HCT116 (cell line): ENCODE data around the gene TIPARP. TPM values are rescaled to one million over a fixed set of nuclear protein-coding genes. Genes with fewer than 3 reads are reported as not detected.

Source experiments
- ATAC-seq: fragments of 200-7000 bp; cut with Tn5 transposase; 2 replicates; pipeline ENCODE4 v1.9.1; 2020; ENCODE audit warnings: mild to moderate bottlenecking, moderate library complexity
- BruUV-seq: library from RNA; stranded (reverse); fragments of 400-500 nt; replicated peaks from 2 replicates; lab custom pipeline; 2021; lab: Mats Ljungman, UMichigan
- CTCF ChIA-PET: fragments of 300-600 bp; sonication (Branson Sonifier 250); formaldehyde crosslinking; loops from one replicate; lab custom pipeline; 2021; ENCODE audit warnings: antibody characterized with exemption; lab: Charles Lee
- POLR2A ChIA-PET: fragments of 300-600, 350-600 bp; sonication (Branson Sonifier 250); formaldehyde crosslinking; loops from one replicate; lab custom pipeline; 2021; ENCODE audit warnings: antibody characterized with exemption; lab: Charles Lee
- RAD21 ChIA-PET, 2 experiments: fragments of 300-600 bp; sonication (Branson Sonifier 250); formaldehyde crosslinking; loops; one replicate each; lab custom pipeline; 2023; ENCODE audit warnings: low total read pairs in 2 of 2; ENCODE audit not compliant: uncharacterized antibody in 2 of 2, unreplicated experiment in 2 of 2, low non-redundant PET in 1 of 2; lab: Charles Lee
- DNase-seq: peaks from one replicate; pipeline ENCODE4 v3.0.0-alpha.2; 2010; ENCODE audit warnings: low read depth, low spot score
- H2AFZ ChIP-seq: fragments of 200-600 bp; shearing (Covaris generic), sonication (generic); 2 replicates; pipeline ENCODE4 v1.6.1; 2017; ENCODE audit warnings: low read depth, mixed run types, mixed read lengths, antibody characterized with exemption, low read length; ENCODE audit not compliant: poor library complexity, severe bottlenecking
- H3K27ac ChIP-seq: 2 replicates; pipeline ENCODE4 v1.5.1; 2012; ENCODE audit warnings: low read depth, low read length
- H3K27me3 ChIP-seq: fragments of 200-600 bp; sonication (generic); 2 replicates; pipeline ENCODE4 v1.6.1; 2016; ENCODE audit warnings: mixed run types, low read length, mixed read lengths; ENCODE audit not compliant: insufficient read depth
- H3K36me3 ChIP-seq, 2 experiments: fragments of 200-500 bp in 1 of 2; fragments of 200-600 bp in 1 of 2; sonication (Bioruptor generic) in 1 of 2; sonication (generic) in 1 of 2; 2 replicates each; pipeline versions ENCODE4 v1.5.1 to v1.6.1; 2014 to 2016; ENCODE audit warnings: low read length in 2 of 2, inconsistent platforms in 1 of 2, mixed read lengths in 1 of 2, mixed run types in 1 of 2; ENCODE audit not compliant: insufficient read depth in 2 of 2, control insufficient read depth in 1 of 2
- H3K4me1 ChIP-seq, 2 experiments: fragments of 200-600 bp in 1 of 2; sonication (generic) in 1 of 2; 2 replicates each; pipeline versions ENCODE4 v1.5.1 to v1.6.1; 2012 to 2017; ENCODE audit warnings: low read length in 2 of 2, inconsistent platforms in 1 of 2, mild to moderate bottlenecking in 1 of 2, mixed read lengths in 1 of 2, mixed run types in 1 of 2, moderate library complexity in 1 of 2; ENCODE audit not compliant: insufficient read depth in 2 of 2, control insufficient read depth in 1 of 2
- H3K4me2 ChIP-seq: fragments of 200-600 bp; sonication (generic); 2 replicates; pipeline ENCODE4 v1.6.1; 2017; ENCODE audit warnings: mixed run types, low read length, mixed read lengths
- H3K4me3 ChIP-seq, 2 experiments: fragments of 200-600 bp in 1 of 2; sonication (generic) in 1 of 2; replicated peaks in 1 of 2; 2 replicates each; pipeline ENCODE4 v1.5.1; 2011 to 2016; ENCODE audit warnings: low read length in 2 of 2, control low read depth in 1 of 2, low read depth in 1 of 2, mild to moderate bottlenecking in 1 of 2, mixed read lengths in 1 of 2, mixed run types in 1 of 2
- H3K79me2 ChIP-seq: fragments of 200-600 bp; sonication (generic); 2 replicates; pipeline ENCODE4 v1.6.1; 2017; ENCODE audit warnings: mild to moderate bottlenecking, mixed run types, low read length, moderate library complexity, mixed read lengths; ENCODE audit not compliant: insufficient read depth
- H3K9ac ChIP-seq: fragments of 200-600 bp; sonication (generic); 2 replicates; pipeline ENCODE4 v1.6.1; 2016; ENCODE audit warnings: low read length, mixed read lengths
- H3K9me2 ChIP-seq: fragments of 200-600 bp; sonication (generic), shearing (Covaris generic); 2 replicates; pipeline ENCODE4 v1.6.1; 2017; ENCODE audit warnings: mixed run types, mild to moderate bottlenecking, moderate library complexity; ENCODE audit not compliant: insufficient read depth
- H3K9me3 ChIP-seq, 2 experiments: fragments of 200-500 bp in 1 of 2; fragments of 200-600 bp in 1 of 2; sonication (Bioruptor generic) in 1 of 2; sonication (generic) in 1 of 2; 2 replicates each; pipeline ENCODE4 v1.6.1; 2014 to 2017; ENCODE audit warnings: low read length in 2 of 2, mixed read lengths in 2 of 2, inconsistent platforms in 1 of 2, low read depth in 1 of 2, mild to moderate bottlenecking in 1 of 2, mixed run types in 1 of 2, moderate library complexity in 1 of 2; ENCODE audit not compliant: control insufficient read depth in 1 of 2, insufficient read depth in 1 of 2
- H4K20me1 ChIP-seq: fragments of 200-600 bp; sonication (generic), shearing (Covaris generic); 2 replicates; pipeline ENCODE4 v1.6.1; 2017; ENCODE audit warnings: mixed run types, mild to moderate bottlenecking, moderate library complexity; ENCODE audit not compliant: insufficient read depth
- ATF3 ChIP-seq: IDR thresholded peaks from 2 replicates; pipeline ENCODE4 v1.6.1; 2012
- CEBPB ChIP-seq: IDR thresholded peaks from 2 replicates; pipeline ENCODE4 v1.6.1; 2012; ENCODE audit warnings: low read depth
- EGR1 ChIP-seq: IDR thresholded peaks from 2 replicates; pipeline ENCODE4 v1.6.1; 2012; ENCODE audit warnings: low read depth
- EZH2 ChIP-seq: fragments of 200-600 bp; sonication (generic); IDR thresholded peaks from 2 replicates; pipeline ENCODE4 v1.6.1; 2017; ENCODE audit warnings: antibody characterized with exemption, mixed run types
- FOSL1 ChIP-seq: IDR thresholded peaks from 2 replicates; pipeline ENCODE4 v1.6.1; 2012; ENCODE audit warnings: low read depth
- JUND ChIP-seq: IDR thresholded peaks from 2 replicates; pipeline ENCODE4 v1.6.1; 2012
- RAD21 ChIP-seq: IDR thresholded peaks from 2 replicates; pipeline ENCODE4 v1.6.1; 2012; ENCODE audit warnings: low read depth, mild to moderate bottlenecking
- SIN3A ChIP-seq: IDR thresholded peaks from 2 replicates; pipeline ENCODE4 v1.6.1; 2012; ENCODE audit warnings: low read depth
- SP1 ChIP-seq: IDR thresholded peaks from 2 replicates; pipeline ENCODE4 v1.6.1; 2012; ENCODE audit warnings: low read depth
- SRF ChIP-seq: IDR thresholded peaks from 2 replicates; pipeline ENCODE4 v1.6.1; 2012; ENCODE audit warnings: low read depth
- TCF7L2 ChIP-seq: IDR thresholded peaks from 2 replicates; pipeline ENCODE4 v1.7.0; 2011; ENCODE audit warnings: borderline replicate concordance, inconsistent platforms; ENCODE audit not compliant: insufficient read depth, insufficient read length; ENCODE audit errors: extremely low read depth
- YY1 ChIP-seq: IDR thresholded peaks from 2 replicates; pipeline ENCODE4 v1.6.1; 2011; ENCODE audit warnings: low read length, low read depth, moderate library complexity, mild to moderate bottlenecking; ENCODE audit not compliant: insufficient replicate concordance; ENCODE audit errors: extremely low read depth
- ZBTB33 ChIP-seq: IDR thresholded peaks from 2 replicates; pipeline ENCODE4 v1.6.1; 2011; ENCODE audit warnings: mild to moderate bottlenecking, low read length, moderate library complexity; ENCODE audit not compliant: insufficient replicate concordance; ENCODE audit errors: extremely low read depth
- ZNF274 ChIP-seq: fragments of 200-500 bp; sonication (Bioruptor generic); IDR thresholded peaks from 2 replicates; pipeline ENCODE4 v1.6.1; 2014; ENCODE audit warnings: mild to moderate bottlenecking, low read depth, low read length, inconsistent platforms
- intact Hi-C: fragments of 100-400 bp; cut with micrococcal nuclease; formaldehyde crosslinking; loops from 2 replicates; pipeline ENCODE4 v1.10.0; 2022
- total RNA-seq: library from RNA; stranded (reverse); gene quantifications from one replicate; pipeline ENCODE4 v1.2.1, GENCODE V29; 2021; ENCODE audit not compliant: unreplicated experiment
- TF ChIP-seq, protein P1 (sequence below): IDR thresholded peaks from 2 replicates; pipeline ENCODE4 v1.6.1; 2012
- TF ChIP-seq, protein P2 (sequence below): IDR thresholded peaks from 2 replicates; pipeline ENCODE4 v1.6.1; 2012; ENCODE audit warnings: low read depth

TIPARP gene
- total RNA-seq, 1 experiment from 2014 or later = 51.3 TPM

DNA sequence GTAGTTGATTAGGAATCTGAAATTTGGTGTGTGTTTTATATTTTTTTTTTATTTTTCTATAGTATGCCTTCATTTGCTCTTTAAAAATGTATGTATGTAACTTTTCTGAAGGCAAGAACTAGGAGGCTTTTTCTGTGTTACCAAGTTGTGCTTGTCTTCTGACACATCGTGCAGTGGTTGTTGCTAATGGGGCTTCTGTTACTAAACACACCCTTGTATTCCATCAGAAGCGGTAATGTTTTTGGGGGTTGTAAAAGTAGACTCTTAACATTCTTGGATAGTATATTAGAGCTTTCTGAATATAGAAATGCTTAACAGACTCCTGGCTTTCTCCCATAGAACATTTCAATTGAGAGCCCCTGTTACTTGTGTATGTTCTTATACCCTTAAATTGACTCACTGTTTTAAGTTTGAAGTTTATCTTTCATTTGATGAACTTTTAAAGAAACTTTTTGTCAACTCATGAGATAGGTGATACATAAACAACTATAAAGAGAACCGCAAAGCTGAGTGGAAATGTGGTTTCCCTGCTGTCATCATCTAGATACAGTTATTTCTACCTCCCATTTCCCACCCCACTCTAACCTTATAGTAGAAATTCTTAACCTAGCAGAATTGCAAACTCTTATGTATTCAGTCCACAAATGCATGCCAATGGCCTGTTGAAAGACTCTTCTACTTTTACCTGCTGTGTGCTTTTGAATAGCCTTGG lies 2.5 kb downstream of the TIPARP start:
- Histone ChIP-seq H2AFZ (no peak overlapping the region), H3K9me2 (no peaks in the 10 kb centered on the region), H3K4me1 (peaks cover 12 to 19% of the 10 kb centered on the region in 2 experiments), H3K4me3 (no peak overlapping the region), H3K27me3 (no peaks in the 10 kb centered on the region), H3K9me3 (no peaks in the 10 kb centered on the region), H3K79me2 (peaks cover 75% of the 10 kb centered on the region), H4K20me1 (peaks cover 56% of the 10 kb centered on the region), H3K36me3 (peaks cover 31 to 42% of the 10 kb centered on the region in 2 experiments; a peak in 3 of 4 replicates), H3K27ac (no peak overlapping the region), H3K4me2 (peak overlapping the region; percentile 88; the same call in 1 of the 2 replicates), H3K9ac (no peak overlapping the region)
- intact Hi-C loops = no loop called here
- ChIA-PET RAD21 (no interaction called here), POLR2A (no interaction called here), CTCF (interaction anchor here (1.2 kb wide), 1 partner anchor 526 kb away, joined by 3 read pairs; no protein-coding TSS in a partner anchor)
- ATAC-seq = no peak
- TF ChIP-seq EGR1 (no peak), SIN3A (no peak), SRF (no peak), ATF3 (no peak), RAD21 (no peak), SP1 (no peak), ZBTB33 (no peak), YY1 (no peak), EZH2 (no peak), TCF7L2 (no peak), JUND (no peak), CEBPB (no peak), FOSL1 (no peak), ZNF274 (no peak)
- TF ChIP-seq, protein P1, sequence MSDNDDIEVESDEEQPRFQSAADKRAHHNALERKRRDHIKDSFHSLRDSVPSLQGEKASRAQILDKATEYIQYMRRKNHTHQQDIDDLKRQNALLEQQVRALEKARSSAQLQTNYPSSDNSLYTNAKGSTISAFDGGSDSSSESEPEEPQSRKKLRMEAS = no peak
- TF ChIP-seq, protein P2, sequence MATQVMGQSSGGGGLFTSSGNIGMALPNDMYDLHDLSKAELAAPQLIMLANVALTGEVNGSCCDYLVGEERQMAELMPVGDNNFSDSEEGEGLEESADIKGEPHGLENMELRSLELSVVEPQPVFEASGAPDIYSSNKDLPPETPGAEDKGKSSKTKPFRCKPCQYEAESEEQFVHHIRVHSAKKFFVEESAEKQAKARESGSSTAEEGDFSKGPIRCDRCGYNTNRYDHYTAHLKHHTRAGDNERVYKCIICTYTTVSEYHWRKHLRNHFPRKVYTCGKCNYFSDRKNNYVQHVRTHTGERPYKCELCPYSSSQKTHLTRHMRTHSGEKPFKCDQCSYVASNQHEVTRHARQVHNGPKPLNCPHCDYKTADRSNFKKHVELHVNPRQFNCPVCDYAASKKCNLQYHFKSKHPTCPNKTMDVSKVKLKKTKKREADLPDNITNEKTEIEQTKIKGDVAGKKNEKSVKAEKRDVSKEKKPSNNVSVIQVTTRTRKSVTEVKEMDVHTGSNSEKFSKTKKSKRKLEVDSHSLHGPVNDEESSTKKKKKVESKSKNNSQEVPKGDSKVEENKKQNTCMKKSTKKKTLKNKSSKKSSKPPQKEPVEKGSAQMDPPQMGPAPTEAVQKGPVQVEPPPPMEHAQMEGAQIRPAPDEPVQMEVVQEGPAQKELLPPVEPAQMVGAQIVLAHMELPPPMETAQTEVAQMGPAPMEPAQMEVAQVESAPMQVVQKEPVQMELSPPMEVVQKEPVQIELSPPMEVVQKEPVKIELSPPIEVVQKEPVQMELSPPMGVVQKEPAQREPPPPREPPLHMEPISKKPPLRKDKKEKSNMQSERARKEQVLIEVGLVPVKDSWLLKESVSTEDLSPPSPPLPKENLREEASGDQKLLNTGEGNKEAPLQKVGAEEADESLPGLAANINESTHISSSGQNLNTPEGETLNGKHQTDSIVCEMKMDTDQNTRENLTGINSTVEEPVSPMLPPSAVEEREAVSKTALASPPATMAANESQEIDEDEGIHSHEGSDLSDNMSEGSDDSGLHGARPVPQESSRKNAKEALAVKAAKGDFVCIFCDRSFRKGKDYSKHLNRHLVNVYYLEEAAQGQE = no peak
- DNase-seq = no peak
- no TSS peak for BruUV-seq
